Astrocyte (in vitro differentiated cells and primary cell): Measurements from ENCODE around the gene ULBP3. TPM values are rescaled to one million over a fixed set of nuclear protein-coding genes. Genes with fewer than 3 reads are reported as not detected.

Experiments
- DNase-seq: peaks from one replicate; pipeline ENCODE4 v3.0.0-alpha.2; 2010; ENCODE audit warnings: low read depth
- FAIRE-seq: peaks from 2 replicates; lab custom pipeline; 2011; peaks lifted over from hg19 to GRCh38; lab: Jason Lieb, UNC
- H2AFZ ChIP-seq: 2 replicates; pipeline ENCODE4 v1.6.0; 2012; ENCODE audit warnings: low read depth, low read length, inconsistent platforms
- H3K27ac ChIP-seq: 2 replicates; pipeline ENCODE4 v1.5.1; 2011; ENCODE audit warnings: low read depth, low read length, inconsistent platforms
- H3K27me3 ChIP-seq: 2 replicates; pipeline ENCODE4 v1.6.0; 2011; ENCODE audit warnings: low read length, inconsistent platforms; ENCODE audit not compliant: insufficient read depth
- H3K36me3 ChIP-seq: 2 replicates; pipeline ENCODE4 v1.5.1; 2011; ENCODE audit warnings: low read length, inconsistent platforms; ENCODE audit not compliant: insufficient read depth
- H3K4me1 ChIP-seq: 2 replicates; pipeline ENCODE4 v1.5.1; 2011; ENCODE audit warnings: low read length, inconsistent platforms; ENCODE audit not compliant: insufficient read depth
- H3K4me2 ChIP-seq: 2 replicates; pipeline ENCODE4 v1.6.0; 2012; ENCODE audit warnings: low read length, inconsistent platforms
- H3K4me3 ChIP-seq: 2 replicates; pipeline ENCODE4 v1.5.1; 2011; ENCODE audit warnings: low read depth, mild to moderate bottlenecking, low read length, inconsistent platforms; ENCODE audit not compliant: insufficient read depth
- H3K79me2 ChIP-seq: 2 replicates; pipeline ENCODE4 v1.6.0; 2012; ENCODE audit warnings: mild to moderate bottlenecking, low read length, inconsistent platforms; ENCODE audit not compliant: insufficient read depth
- H3K9ac ChIP-seq: 2 replicates; pipeline ENCODE4 v1.6.0; 2012; ENCODE audit warnings: mild to moderate bottlenecking, low read length, inconsistent platforms
- H3K9me3 ChIP-seq: 2 replicates; pipeline ENCODE4 v1.5.1; 2012; ENCODE audit warnings: low read depth, mild to moderate bottlenecking, low read length, inconsistent platforms; ENCODE audit not compliant: insufficient read depth
- H4K20me1 ChIP-seq: 2 replicates; pipeline ENCODE4 v1.6.0; 2012; ENCODE audit warnings: low read length, inconsistent platforms; ENCODE audit not compliant: insufficient read depth
- H3K27ac Mint-ChIP-seq: one replicate; pipeline ENCODE4 v1.8.0; 2021; ENCODE audit warnings: mild to moderate bottlenecking, mixed read lengths; ENCODE audit not compliant: unreplicated experiment
- H3K27me3 Mint-ChIP-seq: one replicate; pipeline ENCODE4 v1.8.0; 2021; ENCODE audit warnings: low read depth, mixed read lengths; ENCODE audit not compliant: unreplicated experiment
- H3K36me3 Mint-ChIP-seq: one replicate; pipeline ENCODE4 v1.8.0; 2021; ENCODE audit warnings: low read depth, mixed read lengths; ENCODE audit not compliant: unreplicated experiment
- H3K4me1 Mint-ChIP-seq: one replicate; pipeline ENCODE4 v1.8.0; 2021; ENCODE audit warnings: low read depth, mixed read lengths; ENCODE audit not compliant: unreplicated experiment
- H3K4me3 Mint-ChIP-seq: one replicate; pipeline ENCODE4 v1.8.0; 2021; ENCODE audit warnings: mild to moderate bottlenecking, moderate library complexity, mixed read lengths; ENCODE audit not compliant: unreplicated experiment
- H3K9me3 Mint-ChIP-seq: one replicate; pipeline ENCODE4 v1.8.0; 2021; ENCODE audit warnings: mild to moderate bottlenecking, mixed read lengths; ENCODE audit not compliant: unreplicated experiment
- CTCF ChIP-seq: IDR thresholded peaks from 2 replicates; pipeline ENCODE4 v1.5.1; 2011; ENCODE audit warnings: low read depth, mild to moderate bottlenecking, inconsistent platforms, low read length, moderate library complexity; ENCODE audit not compliant: insufficient read depth
- EZH2 ChIP-seq: IDR thresholded peaks from 2 replicates; pipeline ENCODE4 v1.6.1; 2012; ENCODE audit warnings: mild to moderate bottlenecking, low read length, inconsistent platforms; ENCODE audit not compliant: insufficient read depth
- total RNA-seq: library from RNA; stranded (reverse); gene quantifications from 2 replicates; pipeline ENCODE4 v1.2.1, GENCODE V29; 2021

ULBP3 gene
- total RNA-seq, 1 donor from 2014 or later = 14.7 TPM

GRCh38 chr6:150070236-150070818 is 1.4 kb upstream of the ULBP3 start:
- H3K4me1 ChIP-seq = peaks cover 12% of the 10 kb centered on the region
- no peak for DNase-seq
- H3K36me3 ChIP-seq = no peaks in the 10 kb centered on the region
- no peak overlapping the region for H3K4me2 ChIP-seq
- no peaks in the 10 kb centered on the region for H3K9me3 ChIP-seq
- H3K9ac ChIP-seq = no peak overlapping the region
- FAIRE-seq = no peak
- H2AFZ ChIP-seq = no peak overlapping the region
- Mint-ChIP-seq H3K27me3 (peaks cover 11% of the 10 kb centered on the region), H3K4me1 (peaks cover 14% of the 10 kb centered on the region), H3K9me3 (peaks cover 11% of the 10 kb centered on the region), H3K27ac (no peak overlapping the region), H3K4me3 (peak overlapping the region; percentile 24), H3K36me3 (peaks cover 14% of the 10 kb centered on the region)
- H3K4me3 ChIP-seq = no peak overlapping the region
- TF ChIP-seq EZH2 (no peak), CTCF (no peak)
- no peaks in the 10 kb centered on the region for H3K79me2 ChIP-seq
- no peaks in the 10 kb centered on the region for H4K20me1 ChIP-seq
- no peaks in the 10 kb centered on the region for H3K27me3 ChIP-seq
- no peak overlapping the region for H3K27ac ChIP-seq

GRCh38 chr6:150069706-150070105 is 785 bp upstream of the ULBP3 start:
- H3K36me3 Mint-ChIP-seq = peaks cover 20% of the 10 kb centered on the region
- H3K9me3 Mint-ChIP-seq = peaks cover 11% of the 10 kb centered on the region
- H3K36me3 ChIP-seq = no peaks in the 10 kb centered on the region
- no peak overlapping the region for H3K4me3 Mint-ChIP-seq
- peaks cover 11% of the 10 kb centered on the region for H3K4me1 Mint-ChIP-seq
- H3K27ac ChIP-seq = no peak overlapping the region
- no peaks in the 10 kb centered on the region for H3K9me3 ChIP-seq
- no peak overlapping the region for H3K9ac ChIP-seq
- no peak overlapping the region for H2AFZ ChIP-seq
- H3K4me3 ChIP-seq = no peak overlapping the region
- no peaks in the 10 kb centered on the region for H4K20me1 ChIP-seq
- DNase-seq = no peak
- no peak for FAIRE-seq
- peaks cover 16% of the 10 kb centered on the region for H3K27me3 Mint-ChIP-seq
- no peaks in the 10 kb centered on the region for H3K79me2 ChIP-seq
- peak overlapping the region; percentile 97 for H3K4me2 ChIP-seq
- TF ChIP-seq CTCF = no peak
- no peak for TF ChIP-seq EZH2
- no peak overlapping the region for H3K27ac Mint-ChIP-seq
- H3K4me1 ChIP-seq = peaks cover 10% of the 10 kb centered on the region
- H3K27me3 ChIP-seq = no peaks in the 10 kb centered on the region

GRCh38 chr6:150068151-150068550 is 770 bp downstream of the ULBP3 start:
- Histone ChIP-seq H3K4me2 (peak overlapping the region; percentile 97), H3K36me3 (peaks cover 3% of the 10 kb centered on the region), H3K9me3 (no peaks in the 10 kb centered on the region), H3K27me3 (no peaks in the 10 kb centered on the region), H2AFZ (peak overlapping the region; percentile 92), H4K20me1 (no peaks in the 10 kb centered on the region), H3K9ac (peak overlapping the region; percentile 91), H3K79me2 (no peaks in the 10 kb centered on the region), H3K27ac (peak overlapping the region; percentile 46), H3K4me1 (peaks cover 10% of the 10 kb centered on the region), H3K4me3 (peak overlapping the region; percentile 77)
- Mint-ChIP-seq H3K4me1 (peaks cover 3% of the 10 kb centered on the region), H3K36me3 (peaks cover 30% of the 10 kb centered on the region), H3K4me3 (peak overlapping the region; percentile 83), H3K27me3 (peaks cover 18% of the 10 kb centered on the region), H3K9me3 (peaks cover 12% of the 10 kb centered on the region), H3K27ac (peak overlapping the region; percentile 53)
- DNase-seq (no peak), FAIRE-seq (no peak)
- TF ChIP-seq CTCF = no peak
- TF ChIP-seq EZH2 = no peak
